ENCODE measurements around the gene PFKFB4.

The PFKFB4 gene

GRCh38 chr3:48469046-48469915 lies 87.3 kb downstream of the PFKFB4 start:
- no peak overlapping the region for H3K4me3 ChIP-seq (ENCODE audit: control insufficient read depth, low read depth, low read length)
- no peak for DNase-seq (ENCODE audit: low read depth)
- TF ChIP-seq, protein P1, sequence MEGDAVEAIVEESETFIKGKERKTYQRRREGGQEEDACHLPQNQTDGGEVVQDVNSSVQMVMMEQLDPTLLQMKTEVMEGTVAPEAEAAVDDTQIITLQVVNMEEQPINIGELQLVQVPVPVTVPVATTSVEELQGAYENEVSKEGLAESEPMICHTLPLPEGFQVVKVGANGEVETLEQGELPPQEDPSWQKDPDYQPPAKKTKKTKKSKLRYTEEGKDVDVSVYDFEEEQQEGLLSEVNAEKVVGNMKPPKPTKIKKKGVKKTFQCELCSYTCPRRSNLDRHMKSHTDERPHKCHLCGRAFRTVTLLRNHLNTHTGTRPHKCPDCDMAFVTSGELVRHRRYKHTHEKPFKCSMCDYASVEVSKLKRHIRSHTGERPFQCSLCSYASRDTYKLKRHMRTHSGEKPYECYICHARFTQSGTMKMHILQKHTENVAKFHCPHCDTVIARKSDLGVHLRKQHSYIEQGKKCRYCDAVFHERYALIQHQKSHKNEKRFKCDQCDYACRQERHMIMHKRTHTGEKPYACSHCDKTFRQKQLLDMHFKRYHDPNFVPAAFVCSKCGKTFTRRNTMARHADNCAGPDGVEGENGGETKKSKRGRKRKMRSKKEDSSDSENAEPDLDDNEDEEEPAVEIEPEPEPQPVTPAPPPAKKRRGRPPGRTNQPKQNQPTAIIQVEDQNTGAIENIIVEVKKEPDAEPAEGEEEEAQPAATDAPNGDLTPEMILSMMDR (IDR thresholded peaks at IDR 0.05; ENCODE audit: control insufficient read depth, insufficient read depth, low read depth, low read length, missing control alignments), result no peak

DNA sequence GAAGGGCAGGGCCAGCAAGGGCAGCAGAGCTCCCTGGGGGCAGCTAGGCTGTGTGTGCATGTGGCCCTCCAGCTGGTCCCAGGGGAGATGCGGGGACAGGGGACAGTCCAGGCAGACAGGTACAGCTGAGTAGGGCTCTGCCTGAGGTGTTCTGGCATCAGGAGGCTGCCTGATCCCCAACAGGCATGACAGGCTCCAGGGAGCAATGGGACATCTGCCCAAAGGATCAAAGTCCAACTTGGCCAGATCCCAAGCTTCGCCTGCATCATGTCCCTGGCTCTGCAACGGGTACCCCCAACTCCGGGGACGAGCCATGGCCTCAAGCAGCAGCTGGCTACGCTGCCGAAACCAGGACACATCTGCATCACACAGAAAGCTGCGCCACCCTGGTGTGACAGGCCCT lies 88.3 kb downstream of the PFKFB4 start:
- no peak overlapping the region for H3K4me3 ChIP-seq (ENCODE audit: control insufficient read depth, low read depth, low read length)
- DNase-seq (ENCODE audit: low read depth), result no peak
- TF ChIP-seq, protein P1 (IDR thresholded peaks at IDR 0.05; ENCODE audit: control insufficient read depth, insufficient read depth, low read depth, low read length, missing control alignments), result no peak

Data from AG09309 (cell line).